GM12878 (cell line): ENCODE data around the gene MT1X.

Experiments used
- ASH2L ChIP-seq: fragments of 300-600, 200-600 bp; sonication (generic); IDR thresholded peaks from 2 replicates; pipeline ENCODE4 v1.6.1; 2017; ENCODE audit warnings: low read depth, mild to moderate bottlenecking, borderline replicate concordance
- BRCA1 ChIP-seq: IDR thresholded peaks from 2 replicates; pipeline ENCODE4 v1.6.1; 2011; ENCODE audit warnings: low read depth, low read length, improper control_type of control experiment
- CEBPB ChIP-seq, 2 experiments: fragments of 150-350 bp in 1 of 2; IDR thresholded peaks; 2 replicates each; pipeline ENCODE4 v1.6.1; 2012 to 2014; ENCODE audit warnings: low read depth in 2 of 2, low read length in 2 of 2, borderline replicate concordance in 1 of 2, inconsistent platforms in 1 of 2
- CTCF ChIP-seq, 3 experiments: IDR thresholded peaks in 2 of 3; conservative IDR thresholded peaks in 1 of 3; 2 replicates each; pipeline ENCODE4 v1.5.1; 2011; ENCODE audit warnings: low read depth in 3 of 3, low read length in 3 of 3, mild to moderate bottlenecking in 3 of 3, control low read depth in 2 of 3, moderate library complexity in 2 of 3, inconsistent platforms in 1 of 3, mixed read lengths in 1 of 3; ENCODE audit not compliant: control insufficient read depth in 2 of 3, insufficient read depth in 1 of 3; ENCODE audit errors: extremely low read depth in 1 of 3
- EP300 ChIP-seq, 2 experiments: fragments of 150-350 bp in 1 of 2; IDR thresholded peaks; 2 replicates each; pipeline ENCODE4 v1.6.1; 2011 to 2012; ENCODE audit warnings: low read depth in 2 of 2, low read length in 2 of 2, borderline replicate concordance in 1 of 2, improper control_type of control experiment in 1 of 2, inconsistent platforms in 1 of 2; ENCODE audit not compliant: control insufficient read depth in 1 of 2
- EZH2 ChIP-seq: IDR thresholded peaks from 2 replicates; pipeline ENCODE4 v1.6.1; 2012; ENCODE audit warnings: low read depth, mild to moderate bottlenecking, control low read depth, inconsistent platforms, low read length, borderline replicate concordance; ENCODE audit not compliant: control insufficient read depth
- MXI1 ChIP-seq: fragments of 150-350 bp; IDR thresholded peaks from 2 replicates; pipeline ENCODE4 v1.6.1; 2011; ENCODE audit warnings: low read depth, mild to moderate bottlenecking, inconsistent platforms, low read length, improper control_type of control experiment
- POLR2A ChIP-seq: IDR thresholded peaks from 2 replicates; pipeline ENCODE4 v1.6.1; 2011; ENCODE audit warnings: low read depth, mild to moderate bottlenecking, low read length
- SMAD5 ChIP-seq: IDR thresholded peaks from 2 replicates; pipeline ENCODE4 v1.6.1; 2016; ENCODE audit warnings: antibody characterized with exemption, low read depth
- SREBF2 ChIP-seq: IDR thresholded peaks from 2 replicates; pipeline ENCODE4 v1.6.1; 2012; ENCODE audit warnings: mild to moderate bottlenecking, low read length
- USF2 ChIP-seq: IDR thresholded peaks from 2 replicates; pipeline ENCODE4 v1.6.1; 2011; ENCODE audit warnings: low read depth, low read length, improper control_type of control experiment, borderline replicate concordance
- ZNF384 ChIP-seq: IDR thresholded peaks from 2 replicates; pipeline ENCODE4 v1.6.1; 2012; ENCODE audit warnings: low read depth, mild to moderate bottlenecking, low read length, improper control_type of control experiment, borderline replicate concordance

GRCh38 chr16:56669840-56670619 lies 12.2 kb upstream of the MT1X start:
- TF ChIP-seq CTCF (IDR thresholded peaks at IDR 0.05 in 2 of 3, conservative IDR thresholded peaks at IDR 0.05 in 1 of 3; ENCODE audit: control insufficient read depth in 2 of 3, extremely low read depth in 1 of 3, insufficient read depth in 1 of 3, low read depth in 3 of 3, low read length in 3 of 3) = no peak
- no peak for TF ChIP-seq EP300 (IDR thresholded peaks at IDR 0.05; ENCODE audit: borderline replicate concordance in 1 of 2, control insufficient read depth in 1 of 2, low read depth in 2 of 2, low read length in 2 of 2)
- no peak for TF ChIP-seq POLR2A
- TF ChIP-seq SMAD5 = no peak
- TF ChIP-seq ZNF384 = no peak
- no peak for TF ChIP-seq EZH2
- no peak for TF ChIP-seq ASH2L
- TF ChIP-seq SREBF2 = no peak
- TF ChIP-seq MXI1 = no peak
- no peak for TF ChIP-seq CEBPB (IDR thresholded peaks at IDR 0.05; ENCODE audit: borderline replicate concordance in 1 of 2, low read depth in 2 of 2, low read length in 2 of 2)
- no peak for TF ChIP-seq BRCA1
- no peak for TF ChIP-seq USF2
